Measurements from ENCODE around the gene CES3. TPM values are rescaled to one million over a fixed set of nuclear protein-coding genes. Genes with fewer than 3 reads are reported as not detected.

Gene CES3
- total RNA-seq, 1 donor from 2014 or later = 0.98 TPM

- DNase-seq (ENCODE audit: extremely low spot score in 2 of 2) = no peak
- Histone ChIP-seq H3K4me1 (no peaks in the 10 kb centered on the region), H3K36me3 (no peaks in the 10 kb centered on the region), H3K27me3 (no peaks in the 10 kb centered on the region), H3K9me3 (no peaks in the 10 kb centered on the region), H3K27ac (no peak overlapping the region), H3K4me3 (no peak overlapping the region)
- intact Hi-C loops (cut with DNase I) = no loop called here
- TF ChIP-seq POLR2AphosphoS5 (IDR thresholded peaks at IDR 0.05; ENCODE audit: insufficient read depth in 1 of 2, low read depth in 1 of 2) = no peak
- no peak for TF ChIP-seq CTCF (IDR thresholded peaks at IDR 0.05)
- TF ChIP-seq POLR2A (IDR thresholded peaks at IDR 0.05) = no peak
Observed at GRCh38 chr16:67021321-67021720, 60.3 kb downstream of the CES3 start.

GRCh38 chr16:67022531-67023214 lies 61.6 kb downstream of the CES3 start:
- TF ChIP-seq POLR2A (IDR thresholded peaks at IDR 0.05) (no peak), POLR2AphosphoS5 (IDR thresholded peaks at IDR 0.05; ENCODE audit: insufficient read depth in 1 of 2, low read depth in 1 of 2) (no peak), CTCF (IDR thresholded peaks at IDR 0.05) (no peak)
- Histone ChIP-seq H3K27ac (no peak overlapping the region), H3K4me1 (no peaks in the 10 kb centered on the region), H3K36me3 (no peaks in the 10 kb centered on the region), H3K4me3 (no peak overlapping the region), H3K9me3 (no peaks in the 10 kb centered on the region), H3K27me3 (no peaks in the 10 kb centered on the region)
- intact Hi-C loops (cut with DNase I) = no loop called here
- no peak for DNase-seq (ENCODE audit: extremely low spot score in 2 of 2)

- Histone ChIP-seq H3K27ac (no peak overlapping the region), H3K4me3 (no peak overlapping the region), H3K4me1 (no peaks in the 10 kb centered on the region), H3K36me3 (no peaks in the 10 kb centered on the region), H3K27me3 (no peaks in the 10 kb centered on the region), H3K9me3 (no peaks in the 10 kb centered on the region)
- TF ChIP-seq POLR2A (IDR thresholded peaks at IDR 0.05) (no peak), CTCF (IDR thresholded peaks at IDR 0.05) (no peak), POLR2AphosphoS5 (IDR thresholded peaks at IDR 0.05; ENCODE audit: insufficient read depth in 1 of 2, low read depth in 1 of 2) (no peak)
- intact Hi-C loops (cut with DNase I) = no loop called here
- no peak for DNase-seq (ENCODE audit: extremely low spot score in 2 of 2)
Observed at GRCh38 chr16:67023689-67024088, 62.6 kb downstream of the CES3 start.

Small RNA genes within 50 kb of the gene (small RNA-seq; reads per million reads assigned to genes)
- not detected for gene RN7SL543P

Other genes with a start within 250 kb of the CES3 start
- gene DYNC1LI2, start 209.7 kb upstream of the CES3 start, total RNA-seq = 149 TPM
- gene TERB1, start 159.7 kb upstream of the CES3 start, total RNA-seq = not detected
- 30.0 TPM for gene NAE1, start 130.3 kb upstream of the CES3 start, total RNA-seq
- not detected for gene CA7, start 116.9 kb upstream of the CES3 start, total RNA-seq
- 14.0 TPM for gene PDP2, start 80.8 kb upstream of the CES3 start, total RNA-seq
- 0.25 TPM for gene CDH16, start 42.4 kb upstream of the CES3 start, total RNA-seq
- 49.1 TPM for gene RRAD, start 35.7 kb upstream of the CES3 start, total RNA-seq
- gene CIAO2B, start 26.9 kb upstream of the CES3 start, total RNA-seq = 105 TPM
- gene CES2, start 25.8 kb upstream of the CES3 start, total RNA-seq = 55.7 TPM
- gene CES4A, start 27.3 kb downstream of the CES3 start, total RNA-seq = 12.5 TPM
- gene CBFB, start 67.9 kb downstream of the CES3 start, total RNA-seq = 33.9 TPM
- 23.3 TPM for gene PHAF1, start 148.7 kb downstream of the CES3 start, total RNA-seq
- gene B3GNT9, start 189.7 kb downstream of the CES3 start, total RNA-seq = 12.8 TPM
- 22.3 TPM for gene TRADD, start 198.6 kb downstream of the CES3 start, total RNA-seq
- 31.4 TPM for gene FBXL8, start 198.7 kb downstream of the CES3 start, total RNA-seq
- 54.3 TPM for gene HSF4, start 203.5 kb downstream of the CES3 start, total RNA-seq
- 19.2 TPM for gene NOL3, start 209.3 kb downstream of the CES3 start, total RNA-seq
- 17.4 TPM for gene MATCAP1, start 222.7 kb downstream of the CES3 start, total RNA-seq
- gene EXOC3L1, start 228.9 kb downstream of the CES3 start, total RNA-seq = 2.5 TPM
- gene E2F4, start 230.9 kb downstream of the CES3 start, total RNA-seq = 78.1 TPM
- 21.6 TPM for gene ELMO3, start 237.9 kb downstream of the CES3 start, total RNA-seq

Data from vagina (tissue), 2 donors.